Fibroblast of the aortic adventitia (primary cell): Measurements from ENCODE around the gene DNAH14. TPM values are rescaled to one million over a fixed set of nuclear protein-coding genes. Genes with fewer than 3 reads are reported as not detected.

Experiments
- DNase-seq: peaks from one replicate; pipeline ENCODE4 v3.0.0-alpha.2; 2010; ENCODE audit warnings: low read depth
- H3K4me3 ChIP-seq: 2 replicates; pipeline ENCODE4 v1.5.1; 2011; ENCODE audit warnings: low read depth, mild to moderate bottlenecking, control low read depth, low read length, moderate library complexity
- CTCF ChIP-seq: IDR thresholded peaks from 2 replicates; pipeline ENCODE4 v1.5.1; 2011; ENCODE audit warnings: mild to moderate bottlenecking, low read length, control low read depth, inconsistent platforms; ENCODE audit not compliant: insufficient read depth
- total RNA-seq: library from RNA; depleted of rRNA; stranded (reverse); fragments of >200 nt; gene quantifications from 2 replicates; pipeline ENCODE4 v1.2.3, GENCODE V29; 2012; ENCODE audit warnings: low replicate concordance

DNAH14 gene
- total RNA-seq, 1 donor = 33.9 TPM

- H3K4me3 ChIP-seq = no peak overlapping the region
- TF ChIP-seq CTCF = no peak
- no peak for DNase-seq
These were observed 120.1 kb downstream of the DNAH14 start for GRCh38 chr1:225049594-225049993.

DNA sequence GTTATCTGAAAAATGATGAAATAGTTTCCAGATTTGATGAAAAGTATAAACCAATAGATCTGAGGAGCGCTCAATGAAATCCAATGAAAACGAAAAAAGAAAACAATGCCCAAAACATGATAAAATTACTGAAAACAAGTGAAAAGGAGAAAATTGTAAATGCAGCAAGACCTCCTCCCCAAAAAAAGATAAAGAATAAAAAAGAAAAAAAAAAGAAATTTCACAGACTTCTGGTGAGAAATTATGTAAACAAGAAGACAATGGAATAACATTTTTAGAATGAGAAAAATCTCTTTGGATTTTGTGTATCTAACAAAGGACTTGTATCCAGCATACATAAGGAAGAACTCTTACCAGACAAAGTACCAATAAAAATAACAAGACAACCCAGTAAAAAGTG, 134.2 kb downstream of the DNAH14 start:
- no peak for TF ChIP-seq CTCF
- no peak for DNase-seq
- no peak overlapping the region for H3K4me3 ChIP-seq

GRCh38 chr1:225070972-225071371, 141.5 kb downstream of the DNAH14 start:
- H3K4me3 ChIP-seq = no peak overlapping the region
- no peak for DNase-seq
- no peak for TF ChIP-seq CTCF

DNA sequence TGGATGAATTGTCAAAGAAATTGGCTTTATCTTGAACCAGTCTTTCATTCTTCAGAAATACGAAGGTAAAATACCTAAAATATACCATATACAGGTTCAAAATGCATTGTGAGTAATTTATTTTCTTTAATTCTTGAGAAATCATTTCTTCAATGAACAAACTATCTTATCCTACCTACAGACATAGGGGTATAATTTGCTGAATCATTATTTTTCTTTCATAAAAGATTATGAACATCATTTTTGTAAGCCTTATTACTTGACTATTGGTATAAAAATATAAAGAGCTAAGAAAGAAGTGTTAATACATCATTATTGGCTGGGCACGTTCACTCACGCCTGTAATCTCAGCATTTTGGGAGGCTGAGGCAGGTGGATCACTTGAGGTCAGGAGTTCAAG, 167.7 kb downstream of the DNAH14 start:
- no peak for TF ChIP-seq CTCF
- H3K4me3 ChIP-seq = no peak overlapping the region
- no peak for DNase-seq

DNA sequence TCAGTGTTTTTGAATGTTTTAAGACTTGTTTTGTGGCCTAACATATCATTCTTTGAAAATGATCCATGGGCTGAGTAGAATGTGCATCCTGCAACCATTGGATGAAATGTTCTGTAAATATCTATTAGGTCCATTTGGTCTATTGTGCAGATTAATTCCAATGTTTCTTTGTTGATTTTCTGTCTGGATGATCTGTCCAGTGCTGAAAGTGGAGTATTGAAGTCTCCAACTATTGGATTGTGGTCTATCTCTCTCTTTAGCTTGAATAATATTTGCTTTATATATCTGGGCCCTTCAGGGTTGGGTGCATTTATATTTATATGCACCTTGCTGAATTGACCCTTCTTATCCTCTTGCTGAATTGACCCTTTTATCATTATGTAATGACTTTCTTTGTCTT, 181.5 kb downstream of the DNAH14 start:
- no peak for TF ChIP-seq CTCF
- no peak overlapping the region for H3K4me3 ChIP-seq
- DNase-seq = no peak

- H3K4me3 ChIP-seq = no peak overlapping the region
- no peak for DNase-seq
- TF ChIP-seq CTCF = no peak
These were observed 183.8 kb downstream of the DNAH14 start for GRCh38 chr1:225113265-225113664.

DNA sequence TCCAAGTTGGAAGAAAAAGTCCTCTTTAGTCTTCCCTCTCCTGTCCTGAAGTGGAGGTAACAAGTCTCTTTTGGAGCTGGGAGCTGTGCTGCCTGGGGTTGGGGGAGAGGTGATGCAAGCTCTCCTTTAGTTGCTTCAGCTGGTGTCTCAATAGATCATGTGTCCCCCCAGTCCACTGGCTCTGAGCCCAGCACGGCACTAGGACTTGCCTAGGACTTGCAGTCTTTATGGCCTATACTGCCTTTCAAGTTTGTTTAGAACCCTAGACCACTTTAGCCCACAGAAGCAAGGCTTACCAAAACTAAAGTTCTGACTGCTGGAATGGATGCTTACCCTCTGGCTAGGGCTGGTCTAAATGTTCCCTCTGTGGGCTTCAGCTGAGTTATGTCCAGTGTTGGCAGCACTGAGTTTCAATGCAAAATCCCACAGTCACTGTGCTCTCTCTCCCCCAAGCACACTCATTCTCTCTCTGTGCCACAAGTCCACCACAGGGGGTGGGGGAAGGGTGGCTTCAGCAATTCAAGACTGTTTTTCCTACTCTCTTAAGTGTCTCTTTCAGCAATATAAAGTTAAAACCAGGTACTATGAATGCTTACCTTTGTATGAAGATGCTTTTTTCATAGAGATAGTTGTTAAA, 185.0 kb downstream of the DNAH14 start:
- TF ChIP-seq CTCF = no peak
- no peak for DNase-seq
- H3K4me3 ChIP-seq = no peak overlapping the region
